NCI-H1105 (cell line): ENCODE measurements around the gene NTSR1.

Experiments
- DNase-seq: peaks from one replicate; lab custom pipeline; 2025; lab: John Stamatoyannopoulos, UW

The NTSR1 gene

DNA sequence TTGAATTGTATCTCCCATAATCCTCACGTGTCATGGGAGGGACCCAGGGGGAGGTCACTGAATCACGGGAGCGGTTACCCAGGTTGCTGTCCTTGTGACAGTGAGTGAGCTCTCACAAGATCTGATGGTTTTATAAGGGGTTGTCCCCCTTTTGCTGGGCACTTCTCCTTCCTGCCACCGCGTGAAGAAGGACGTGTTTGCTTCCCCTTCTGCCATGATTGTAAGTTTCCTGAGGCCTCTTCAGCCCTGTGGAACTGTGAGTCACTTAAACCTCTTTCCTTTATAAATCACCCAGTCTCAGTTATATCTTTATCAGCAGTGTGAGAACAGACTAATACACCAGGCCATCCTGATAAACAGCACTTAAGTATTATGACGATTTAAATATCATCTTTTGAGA is 78.7 kb downstream of the NTSR1 start:
- no peak for DNase-seq

DNA sequence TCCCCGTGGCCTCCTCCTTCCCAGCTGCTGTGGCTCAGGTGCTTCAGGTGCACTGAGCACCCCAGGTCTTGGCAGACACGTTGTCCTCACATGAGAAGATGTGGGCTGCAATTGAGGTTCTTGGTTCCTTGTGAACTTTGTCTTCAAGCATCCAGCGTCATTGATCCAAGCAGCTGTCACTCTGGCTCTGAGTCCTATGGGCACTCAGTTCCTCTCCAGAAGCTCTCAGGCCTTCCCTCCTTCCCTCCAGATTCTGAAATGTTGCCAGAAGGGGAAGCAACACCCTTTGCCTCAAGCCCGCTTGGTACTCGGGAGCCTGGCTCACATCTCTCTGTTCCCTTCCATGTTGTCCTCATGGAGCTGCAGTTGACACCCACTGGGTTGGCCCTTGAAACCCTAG is 79.2 kb downstream of the NTSR1 start:
- DNase-seq, result no peak

DNA sequence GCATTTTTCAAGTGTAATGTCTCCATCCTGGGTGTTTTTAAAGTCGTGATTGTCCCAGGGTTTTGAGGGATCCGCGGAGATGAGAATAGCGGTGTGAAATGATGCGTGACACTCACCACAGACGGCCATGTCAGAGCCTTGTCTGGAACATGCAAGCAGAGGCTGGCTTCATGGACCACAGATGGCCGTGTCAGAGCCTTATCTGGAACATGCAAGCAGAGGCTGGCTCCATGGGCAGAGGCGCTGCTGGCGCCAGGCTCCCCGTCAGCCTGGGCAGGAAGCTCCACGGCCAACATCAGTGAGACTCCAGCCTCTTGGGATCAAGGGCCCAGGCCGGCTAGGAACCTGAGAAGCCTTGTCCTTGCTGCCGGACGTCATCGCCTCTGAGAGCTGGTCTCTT is 80.0 kb downstream of the NTSR1 start:
- no peak for DNase-seq

DNA sequence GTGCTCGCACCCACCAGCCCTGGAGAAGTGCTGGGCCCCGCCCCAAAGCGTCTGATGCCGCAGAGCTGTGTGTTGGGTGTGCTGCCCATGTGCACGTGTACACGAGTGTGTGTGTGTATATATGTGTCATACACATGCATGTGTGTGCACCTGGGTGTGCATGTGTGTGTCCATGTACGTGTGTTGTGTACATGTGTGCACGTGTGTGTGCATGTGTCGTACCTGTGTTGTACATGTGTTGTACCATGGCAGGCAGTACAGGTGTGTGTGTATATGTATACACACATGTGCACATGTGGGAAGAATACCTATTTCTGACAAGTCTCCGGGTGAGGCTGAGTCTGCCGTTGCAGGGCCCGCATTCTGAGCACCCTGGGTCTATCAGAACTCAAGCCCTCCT is 81.4 kb downstream of the NTSR1 start:
- DNase-seq, result no peak

DNA sequence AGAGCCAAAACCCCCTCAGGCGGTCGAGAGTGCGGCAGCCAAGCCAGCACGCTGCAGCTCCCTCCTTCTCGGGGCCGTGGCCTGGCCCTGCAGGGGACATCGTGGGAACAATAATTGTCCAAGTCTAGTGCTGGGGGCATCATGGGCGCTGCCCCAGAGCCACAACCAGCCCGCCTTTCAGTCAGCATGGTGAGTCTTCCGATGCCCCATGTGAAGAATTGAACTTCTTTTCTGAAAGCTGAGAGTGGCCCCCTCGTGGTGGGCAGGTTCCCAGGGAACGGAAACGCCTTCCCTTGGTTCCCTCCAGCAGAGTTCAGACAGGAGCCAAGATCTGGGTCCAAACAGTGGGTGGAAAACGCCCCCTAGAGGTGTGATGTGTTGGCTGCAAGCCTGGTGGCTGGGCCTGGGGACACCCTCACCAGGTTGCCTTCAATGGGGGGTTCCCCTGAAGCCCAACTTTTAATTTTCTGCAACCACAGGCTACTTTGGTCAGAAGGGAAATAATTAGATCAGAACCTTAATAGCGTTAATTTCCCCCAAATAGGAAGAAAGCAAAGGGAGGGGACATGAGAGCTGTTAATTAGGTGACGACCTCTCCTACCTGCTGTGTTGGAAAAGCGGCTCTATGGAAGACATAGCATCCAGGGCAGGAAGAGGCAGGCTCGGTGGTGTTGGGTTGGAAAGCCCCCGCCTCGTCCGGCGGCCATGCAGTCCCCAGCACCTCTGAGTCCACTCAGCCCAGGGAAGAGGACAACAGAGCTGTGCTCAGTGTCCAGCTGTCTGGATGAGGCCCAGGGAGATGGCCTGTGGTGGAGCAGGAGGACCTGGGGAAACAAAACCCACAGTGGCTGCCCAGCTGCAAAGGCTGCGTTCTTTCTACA is 82.9 kb downstream of the NTSR1 start:
- DNase-seq, result peak; percentile 86

DNA sequence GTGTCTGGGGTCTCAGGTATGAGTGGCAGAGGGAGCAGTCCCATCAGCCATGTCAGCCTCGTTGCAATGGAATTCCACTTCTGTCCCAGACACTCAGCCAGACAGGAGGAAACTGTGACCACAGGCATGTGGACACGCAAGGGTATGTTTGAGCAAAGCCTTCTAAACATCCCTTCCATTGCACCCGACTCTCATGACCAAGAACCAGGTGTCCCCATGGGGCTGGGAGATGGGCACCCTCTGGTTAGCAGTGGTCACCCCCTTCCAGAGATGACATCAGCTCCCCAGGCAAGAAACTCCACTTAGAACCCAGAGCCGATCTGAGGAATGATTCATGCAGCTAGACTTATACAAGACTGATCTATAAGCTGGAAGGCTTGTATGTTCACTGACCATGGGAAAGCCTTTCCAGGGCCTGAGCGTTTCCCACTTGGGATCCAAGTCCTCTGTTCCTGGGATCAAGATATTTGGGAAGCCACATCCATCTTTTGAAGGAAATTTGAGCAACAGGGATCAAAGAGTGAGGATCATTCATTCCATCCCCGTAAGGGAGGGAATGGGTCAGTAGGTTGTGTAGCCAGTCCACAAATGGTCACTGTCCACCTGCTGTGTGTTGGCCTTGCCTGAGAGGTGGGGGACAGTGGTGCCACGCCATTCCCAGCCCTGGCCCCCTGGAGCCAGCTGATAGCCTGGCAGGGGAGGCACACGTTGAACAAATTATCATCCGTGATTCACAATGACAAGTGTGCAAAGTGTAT is 83.7 kb downstream of the NTSR1 start:
- no peak for DNase-seq

DNA sequence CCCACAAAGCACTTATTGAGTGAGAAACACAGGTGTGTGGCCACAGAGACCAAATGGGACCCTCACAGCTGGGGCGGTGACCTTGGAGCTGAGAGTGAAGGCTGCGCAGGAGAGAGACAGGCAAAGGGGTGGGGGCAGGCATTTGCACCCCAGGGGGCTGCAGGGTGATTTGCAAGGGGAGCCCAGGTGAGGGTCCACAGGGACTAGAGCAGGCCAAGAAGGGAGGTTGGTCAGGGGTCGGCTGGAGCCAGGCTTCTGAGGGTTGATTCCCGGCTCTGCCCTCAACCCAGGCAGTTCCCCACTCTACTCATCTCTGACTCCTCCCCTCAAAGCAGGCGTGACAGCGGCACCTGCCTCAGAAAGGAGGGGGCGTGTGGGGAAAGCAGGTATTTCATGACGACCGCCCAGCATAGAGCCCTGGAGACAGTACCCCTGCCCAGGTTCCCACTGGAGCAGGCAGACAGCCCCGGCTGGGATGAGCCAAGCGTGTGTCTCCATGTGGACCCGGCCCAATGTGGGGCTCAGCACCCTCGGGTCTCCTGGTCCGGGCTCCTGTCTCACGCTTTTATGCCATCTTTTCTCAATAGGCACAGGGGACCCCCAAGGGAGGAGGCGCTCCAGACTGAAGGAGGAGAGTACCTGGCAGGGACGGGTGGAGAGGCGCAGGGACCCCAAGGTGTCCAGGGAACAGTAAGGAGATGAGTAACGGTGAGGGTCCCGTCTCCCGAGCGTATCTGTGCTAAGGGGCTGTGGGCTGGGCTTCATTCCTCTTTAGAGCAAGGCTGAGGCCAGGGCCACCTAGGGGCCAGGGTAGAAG is 84.5 kb downstream of the NTSR1 start:
- DNase-seq, result no peak

DNA sequence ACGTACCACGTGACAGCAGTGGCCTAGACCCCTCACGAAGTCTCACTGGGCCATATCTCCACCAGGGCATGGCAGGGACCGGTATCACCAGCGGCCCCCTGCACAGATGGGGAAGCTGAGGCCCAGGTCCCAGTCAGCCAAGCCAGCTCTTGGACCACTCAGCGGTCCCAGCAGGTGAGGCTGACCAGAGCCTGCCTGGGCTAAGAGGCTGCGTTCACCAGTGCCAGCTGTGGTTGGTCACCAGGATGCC is 85.0 kb downstream of the NTSR1 start:
- DNase-seq, result no peak

DNA sequence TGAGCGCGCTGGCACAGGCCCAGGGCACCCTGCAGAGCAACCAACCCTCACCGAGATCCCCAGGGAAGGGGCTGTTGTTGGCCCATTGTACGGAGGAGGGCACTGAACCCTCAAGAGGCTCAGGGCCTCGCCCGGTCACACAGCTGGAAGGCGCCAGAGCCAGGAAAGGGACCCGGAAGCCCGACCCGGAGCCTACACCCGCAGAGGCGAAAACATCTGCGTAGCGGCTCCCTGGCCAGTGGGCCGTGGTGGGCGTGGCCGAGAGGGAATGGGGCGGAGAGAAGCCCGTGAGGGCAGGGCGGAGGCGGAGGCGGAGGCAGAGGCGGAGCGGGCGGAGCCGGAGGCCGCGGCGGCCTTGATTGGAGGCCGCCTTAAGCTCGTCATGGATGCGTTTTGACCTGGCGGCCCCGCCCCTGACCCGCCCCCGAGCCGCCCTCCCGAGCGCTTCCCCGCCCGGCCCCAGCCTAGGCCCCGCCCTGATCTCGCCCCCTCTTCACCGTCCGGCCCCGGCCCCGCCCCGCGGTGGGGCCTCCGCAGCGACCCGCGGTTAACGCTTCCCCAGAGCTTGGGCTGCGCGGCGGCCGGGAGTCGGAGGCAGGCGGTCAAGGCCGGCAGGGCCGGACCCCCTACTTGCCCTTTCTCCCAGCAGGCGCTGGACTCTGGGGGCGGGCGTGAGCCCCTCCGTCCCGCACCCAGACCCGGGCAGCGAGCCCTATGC is 85.5 kb downstream of the NTSR1 start:
- peak; percentile 94 for DNase-seq

DNA sequence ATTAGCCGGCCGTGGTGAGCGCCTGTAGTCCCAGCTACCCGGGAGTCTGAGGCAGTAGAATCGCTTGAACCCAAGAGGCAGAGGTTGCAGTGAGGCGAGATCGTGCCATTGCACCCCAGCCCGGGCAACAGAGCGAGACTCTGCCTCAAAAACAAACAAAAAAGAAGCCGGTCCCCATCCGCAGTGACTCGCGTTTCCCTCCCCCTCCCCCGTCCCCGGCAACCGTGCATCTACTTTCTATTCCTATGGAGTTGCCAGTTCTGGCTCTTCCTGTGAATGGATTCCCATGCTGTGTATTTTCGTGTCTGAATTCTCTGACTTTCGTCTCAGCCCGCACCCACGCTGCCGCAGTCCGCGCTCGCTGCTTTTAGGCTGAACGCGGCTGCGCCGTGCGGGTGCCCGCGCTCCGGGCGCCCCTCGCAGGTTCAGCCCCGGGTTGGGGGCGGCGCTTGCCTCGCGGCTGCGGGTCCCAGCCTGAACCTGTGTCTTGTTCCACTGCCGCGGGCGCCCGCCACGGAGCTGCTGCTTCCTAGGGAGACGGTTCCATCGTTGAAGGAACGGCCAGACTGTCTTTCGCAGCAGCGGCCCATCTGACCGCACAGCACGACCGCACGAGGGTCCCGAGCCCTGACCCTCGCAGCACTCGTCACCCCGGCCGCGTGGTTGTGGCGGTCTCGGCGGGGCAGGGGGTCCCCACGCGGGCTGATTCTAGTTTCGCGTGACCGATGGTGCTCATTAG is 86.6 kb downstream of the NTSR1 start:
- peak; percentile 69 for DNase-seq

DNA sequence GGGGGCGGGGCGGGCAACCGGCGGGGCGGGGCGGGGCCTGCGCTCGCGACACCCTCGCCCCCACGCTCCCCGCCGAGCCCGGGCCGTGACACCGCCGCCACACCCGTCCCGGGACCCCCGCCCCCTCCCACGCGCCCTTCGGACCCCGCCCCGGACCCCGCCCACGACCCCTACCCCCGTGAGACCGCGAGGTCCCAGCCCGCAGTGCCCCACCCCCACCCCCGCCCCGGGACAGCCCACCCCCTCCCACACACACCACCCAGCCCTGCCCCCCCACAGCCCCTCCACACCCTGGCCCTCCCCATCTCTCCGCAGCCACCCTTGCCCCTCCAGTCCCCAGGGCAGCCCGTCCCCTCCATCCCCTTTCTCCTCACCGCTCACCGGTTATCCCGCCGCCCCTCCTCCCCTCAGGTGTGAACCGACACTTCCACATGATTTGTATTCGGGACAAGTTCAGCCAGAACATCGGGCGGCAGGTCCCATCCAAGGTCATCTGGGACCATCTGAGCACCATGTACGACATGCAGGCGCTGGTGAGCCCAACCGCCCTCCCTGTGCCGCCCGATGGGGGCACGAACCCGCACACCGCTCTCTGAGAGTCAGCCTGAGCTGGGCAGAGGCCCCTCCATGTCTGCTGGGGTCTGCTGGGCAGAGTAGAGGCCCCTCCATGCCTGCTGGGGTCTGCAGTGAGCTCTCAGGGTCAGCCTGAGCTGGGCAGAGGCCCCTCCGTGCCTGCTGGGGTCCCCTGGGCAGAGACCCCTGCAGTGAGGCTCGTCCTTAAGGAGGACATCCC is 88.3 kb downstream of the NTSR1 start:
- DNase-seq, result no peak

DNA sequence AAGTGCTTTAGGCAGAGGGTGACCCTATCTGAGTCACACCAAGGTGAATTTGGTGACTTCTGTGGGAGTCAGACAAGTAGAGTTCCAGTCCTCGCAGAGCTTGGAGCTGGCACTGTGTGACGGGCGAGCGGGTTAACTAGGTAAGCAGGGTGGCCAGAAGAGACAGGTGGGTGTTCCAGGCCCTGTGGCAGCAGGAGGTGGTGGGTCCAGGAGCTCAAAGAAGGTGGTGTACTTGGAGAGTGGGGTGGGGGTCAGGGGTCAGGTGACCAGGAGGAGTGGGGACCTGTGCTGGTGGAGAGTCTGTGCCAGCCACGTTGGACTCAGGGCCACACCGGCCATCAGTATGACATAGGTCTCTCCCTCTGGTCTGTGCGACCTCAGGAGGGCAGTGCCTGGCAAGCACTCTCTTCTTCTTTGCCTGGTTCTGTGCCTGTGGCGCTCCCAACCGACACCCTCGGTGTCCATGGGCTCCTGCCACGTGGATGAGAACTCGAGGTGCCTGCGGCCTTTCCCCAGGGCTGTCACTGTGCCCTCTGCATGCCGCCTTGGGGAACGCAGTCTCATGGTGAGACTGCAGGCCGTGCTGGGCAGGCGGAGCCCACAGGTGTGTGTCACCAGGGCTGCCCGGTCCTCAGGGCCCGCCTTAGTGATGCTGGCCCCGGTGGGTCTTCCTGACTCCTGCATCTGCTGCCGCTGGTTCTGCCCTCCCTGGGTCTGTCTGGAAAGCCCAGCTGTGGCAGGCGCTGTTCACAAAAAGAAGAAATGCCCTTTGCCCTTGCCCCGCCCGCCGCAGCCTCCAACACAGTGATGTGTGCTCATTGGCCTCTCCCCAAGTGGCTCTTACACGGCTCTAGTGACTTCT is 89.3 kb downstream of the NTSR1 start:
- DNase-seq, result no peak

DNA sequence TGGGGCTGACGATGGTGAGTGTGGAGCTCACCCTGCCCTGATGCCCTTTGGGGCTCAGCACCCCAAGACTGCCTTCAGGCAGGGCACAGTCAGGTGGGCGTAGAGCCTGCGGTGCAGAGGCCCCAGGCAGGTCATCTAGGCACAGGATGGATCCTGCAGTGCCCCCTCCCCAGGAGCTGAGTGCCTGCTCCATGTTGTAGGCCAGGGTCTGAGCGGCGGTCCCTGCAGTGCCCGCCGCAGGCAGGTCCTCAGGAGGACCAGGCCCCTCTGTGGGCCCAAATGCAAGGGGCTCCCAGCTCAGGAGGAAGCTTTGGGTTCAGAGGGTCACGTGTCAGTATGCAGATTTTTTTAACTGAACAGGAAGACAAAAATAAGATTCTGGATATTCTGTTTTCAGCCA is 90.4 kb downstream of the NTSR1 start:
- no peak for DNase-seq

DNA sequence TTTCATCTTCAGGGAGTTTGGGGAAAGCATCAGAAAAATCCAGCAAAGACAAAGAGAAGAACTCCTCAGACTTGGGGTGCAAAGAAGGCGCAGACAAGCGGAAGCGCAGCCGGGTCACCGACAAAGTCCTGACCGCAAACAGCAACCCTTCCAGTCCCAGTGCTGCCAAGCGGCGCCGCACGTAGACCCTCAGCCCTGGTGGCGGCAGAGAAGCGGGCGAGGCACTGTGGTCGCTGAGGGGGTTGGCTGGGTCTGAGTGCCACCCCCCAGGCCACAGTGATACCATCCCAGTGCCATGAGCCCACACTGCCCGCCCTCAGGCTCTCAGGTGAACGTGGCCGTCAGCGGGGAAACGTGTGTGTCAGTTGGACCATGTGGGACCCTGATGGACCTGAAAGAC is 90.8 kb downstream of the NTSR1 start:
- no peak for DNase-seq

DNA sequence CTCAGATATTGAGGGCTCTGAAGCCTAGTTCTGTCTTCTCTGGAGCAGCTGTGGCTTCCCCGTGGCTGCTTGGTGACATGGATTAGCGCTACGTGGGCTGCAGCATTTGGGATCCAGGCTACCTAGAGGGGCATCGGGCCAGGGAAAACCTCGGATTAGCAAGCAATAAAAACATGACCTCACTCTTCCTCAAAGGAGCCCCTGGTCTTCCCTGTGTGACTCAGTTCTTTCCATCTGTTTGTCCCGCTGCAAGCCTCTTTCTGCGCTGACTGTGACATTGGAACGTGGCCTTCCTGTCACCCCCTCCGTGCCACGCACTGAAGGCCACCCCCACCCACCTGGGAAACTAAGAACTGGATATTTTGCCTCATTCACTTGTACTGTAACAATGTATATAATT is 91.2 kb downstream of the NTSR1 start:
- DNase-seq, result no peak

DNA sequence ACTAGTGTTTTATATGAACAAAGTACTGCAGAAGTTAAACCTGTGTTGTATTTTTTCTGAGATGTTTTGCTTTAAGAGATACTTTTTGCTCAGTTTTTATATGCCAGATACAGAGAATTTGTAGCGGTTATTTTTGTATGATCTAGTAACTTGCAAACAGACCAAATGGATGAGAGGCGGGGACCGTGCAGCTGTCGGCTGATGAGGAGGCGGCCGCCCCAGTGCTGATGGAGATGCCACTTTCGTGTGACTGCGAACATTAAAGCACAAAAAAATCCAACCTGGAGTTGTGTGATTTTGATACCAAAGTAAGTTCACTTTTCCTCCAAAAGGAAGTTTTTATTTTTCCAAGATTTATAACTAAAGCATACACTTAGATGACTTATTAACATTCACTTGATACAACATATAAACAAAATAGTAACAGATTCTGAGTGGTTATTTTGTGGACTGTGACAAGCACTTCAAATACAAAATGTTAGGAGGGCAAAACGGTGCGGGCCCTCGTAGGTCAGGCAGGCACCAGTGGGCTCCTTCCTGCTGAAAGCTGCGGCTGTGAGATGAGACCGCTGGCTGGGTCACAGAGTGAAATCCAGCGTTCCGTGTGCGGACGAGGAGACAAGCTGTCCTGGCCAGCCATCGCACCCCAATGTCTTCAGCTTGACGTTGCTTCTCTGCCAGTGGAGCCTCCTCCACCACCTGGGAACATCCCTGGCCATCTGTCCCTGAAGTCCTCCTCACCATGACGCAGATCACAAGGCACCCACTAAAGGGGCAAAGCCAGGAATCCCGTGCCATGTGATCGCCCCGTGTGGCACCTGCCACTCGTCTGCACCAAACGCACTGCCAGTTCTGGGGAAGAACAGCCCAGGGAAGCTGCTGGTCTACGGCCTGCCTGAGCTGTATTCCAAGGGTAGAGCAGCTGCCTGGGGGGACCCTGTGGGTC is 92.0 kb downstream of the NTSR1 start:
- no peak for DNase-seq

DNA sequence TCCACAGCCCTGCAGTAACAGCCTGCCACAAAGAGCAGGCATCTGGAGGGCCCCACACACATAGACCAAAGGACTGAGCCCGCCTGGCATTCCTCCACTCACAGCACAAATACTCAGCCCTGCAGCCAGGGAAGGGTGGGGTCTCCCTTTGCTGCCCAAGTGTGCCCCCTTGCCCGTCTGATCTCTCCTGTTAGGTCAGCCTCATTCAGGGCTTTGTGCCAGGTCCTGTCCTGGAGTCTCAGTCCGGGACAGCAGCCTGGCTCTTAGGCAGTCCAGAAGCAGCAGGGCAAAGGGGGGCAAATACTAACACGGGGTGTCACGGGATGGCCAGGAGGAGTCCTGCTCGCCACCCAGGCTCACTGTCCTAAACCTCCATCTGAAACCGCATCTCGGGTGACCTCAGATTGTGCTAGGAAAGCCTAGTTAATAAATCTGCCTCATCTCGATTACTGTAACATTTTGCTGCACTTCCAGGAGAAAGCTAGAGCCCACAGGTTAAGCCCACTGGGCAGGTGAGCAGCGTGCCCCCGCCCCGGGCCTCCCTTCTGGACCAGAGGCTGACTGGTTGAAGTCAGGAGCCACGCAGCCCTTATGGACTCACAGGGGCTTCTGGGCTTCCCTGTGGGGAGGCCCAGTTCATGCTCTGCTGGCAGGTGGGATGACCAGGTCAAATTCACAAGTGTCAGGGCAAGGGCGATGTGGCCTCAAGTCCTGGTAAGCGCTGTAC is 92.8 kb downstream of the NTSR1 start:
- no peak for DNase-seq
